ENCODE measurements around the gene RAG2. TPM values are rescaled to one million over a fixed set of nuclear protein-coding genes. Genes with fewer than 3 reads are reported as not detected.

The RAG2 gene
- not detected for total RNA-seq
- long read RNA-seq = 0 reads

- intact Hi-C loops (cut with micrococcal nuclease) = no loop called here
- DNase-seq (no peak), ATAC-seq (no peak)
These were observed at the start of gene RAG2 for GRCh38 chr11:36598051-36598450. TSS of gene RAG2 (minus strand) at chr11:36598236. CDS start at chr11:36594168, 4,068 bp downstream.

GRCh38 chr11:36638556-36638955, 40.5 kb upstream of the RAG2 start:
- intact Hi-C loops (cut with micrococcal nuclease) = no loop called here
- DNase-seq (no peak), ATAC-seq (no peak)

GRCh38 chr11:36635066-36635862, 37.2 kb upstream of the RAG2 start:
- DNase-seq (no peak), ATAC-seq (no peak)
- intact Hi-C loops (cut with micrococcal nuclease) = no loop called here

- intact Hi-C loops (cut with micrococcal nuclease) = no loop called here
- no peak for DNase-seq
- ATAC-seq = no peak
These were observed 33.7 kb upstream of the RAG2 start for GRCh38 chr11:36631774-36632173.

GRCh38 chr11:36628765-36629244, 30.8 kb upstream of the RAG2 start:
- no peak for DNase-seq
- no peak for ATAC-seq
- intact Hi-C loops (cut with micrococcal nuclease) = loop anchor here (10.0 kb wide), 1 partner anchor 64 kb away; the partner anchor contains the start of gene RAG1

GRCh38 chr11:36628141-36628540, 30.1 kb upstream of the RAG2 start:
- DNase-seq = no peak
- no peak for ATAC-seq
- intact Hi-C loops (cut with micrococcal nuclease) = loop anchor here (10.0 kb wide), 1 partner anchor 63 kb away; the partner anchor contains the start of gene RAG1

- intact Hi-C loops (cut with micrococcal nuclease) = loop anchor here (10.0 kb wide), 1 partner anchor 63 kb away; the partner anchor contains the start of gene RAG1
- DNase-seq (no peak), ATAC-seq (no peak)
These were observed 29.4 kb upstream of the RAG2 start for GRCh38 chr11:36627471-36627870.

GRCh38 chr11:36627006-36627405, 29.0 kb upstream of the RAG2 start:
- ATAC-seq (no peak), DNase-seq (no peak)
- intact Hi-C loops (cut with micrococcal nuclease) = loop anchor here (10.0 kb wide), 1 partner anchor 62 kb away; the partner anchor contains the start of gene RAG1

GRCh38 chr11:36623494-36623893, 25.5 kb upstream of the RAG2 start:
- intact Hi-C loops (cut with micrococcal nuclease) = loop anchor here (5.0 to 10.0 kb wide), 2 partner anchors 59 to 121 kb away; partner anchors contain the start of gene RAG1
- DNase-seq (no peak), ATAC-seq (no peak)

- no peak for DNase-seq
- intact Hi-C loops (cut with micrococcal nuclease) = loop anchor here (5.0 to 10.0 kb wide), 2 partner anchors 58 to 120 kb away; partner anchors contain the start of gene RAG1
- ATAC-seq = peak; percentile 66
These were observed 24.5 kb upstream of the RAG2 start for GRCh38 chr11:36622431-36623136.

- intact Hi-C loops (cut with micrococcal nuclease) = loop anchor here (5.0 to 10.0 kb wide), 2 partner anchors 55 to 118 kb away; partner anchors contain the start of gene RAG1
- ATAC-seq = no peak
- no peak for DNase-seq
These were observed 22.2 kb upstream of the RAG2 start for GRCh38 chr11:36620246-36620645.

- DNase-seq = no peak
- ATAC-seq = no peak
- intact Hi-C loops (cut with micrococcal nuclease) = no loop called here
These were observed 21.5 kb upstream of the RAG2 start for GRCh38 chr11:36619502-36619901.

GRCh38 chr11:36618363-36619047, 20.5 kb upstream of the RAG2 start:
- intact Hi-C loops (cut with micrococcal nuclease) = no loop called here

GRCh38 chr11:36617543-36618362, 19.7 kb upstream of the RAG2 start:
- intact Hi-C loops (cut with micrococcal nuclease) = no loop called here
- ATAC-seq (no peak), DNase-seq (no peak)

More at GRCh38 chr11:36618363-36619047, 20.5 kb upstream of the RAG2 start:
- DNase-seq (no peak), ATAC-seq (no peak)

GRCh38 chr11:36615826-36616225, 17.8 kb upstream of the RAG2 start:
- ATAC-seq = no peak
- intact Hi-C loops (cut with micrococcal nuclease) = no loop called here

GRCh38 chr11:36609383-36609782, 11.3 kb upstream of the RAG2 start:
- ATAC-seq (peak; percentile 63), DNase-seq (no peak)
- intact Hi-C loops (cut with micrococcal nuclease) = no loop called here

More at GRCh38 chr11:36615826-36616225, 17.8 kb upstream of the RAG2 start:
- no peak for DNase-seq

- DNase-seq (no peak), ATAC-seq (no peak)
- intact Hi-C loops (cut with micrococcal nuclease) = no loop called here
These were observed 10.6 kb upstream of the RAG2 start for GRCh38 chr11:36608491-36609199.
